Measurements from ENCODE around the gene OAF.

OAF gene

GRCh38 chr11:120194166-120194565 is 16.7 kb upstream of the OAF start:
- no peak for TF ChIP-seq FOXA1 (IDR thresholded peaks at IDR 0.05)
- TF ChIP-seq BHLHE40 (IDR thresholded peaks at IDR 0.05; ENCODE audit: borderline replicate concordance) = no peak
- TF ChIP-seq ARNT (IDR thresholded peaks at IDR 0.05) = no peak
- TF ChIP-seq CTBP1 (IDR thresholded peaks at IDR 0.05; ENCODE audit: borderline replicate concordance) = no peak
- no peak for TF ChIP-seq ZNF384 (IDR thresholded peaks at IDR 0.05)
- TF ChIP-seq PKNOX1 (IDR thresholded peaks at IDR 0.05) = no peak
- TF ChIP-seq L3MBTL2 (conservative IDR thresholded peaks at IDR 0.05) = no peak
- no peak for TF ChIP-seq ELF4 (IDR thresholded peaks at IDR 0.05)
- TF ChIP-seq SUZ12 (IDR thresholded peaks at IDR 0.05) = no peak
- no peak for TF ChIP-seq LEF1 (IDR thresholded peaks at IDR 0.05; ENCODE audit: borderline replicate concordance)
- TF ChIP-seq NFRKB (IDR thresholded peaks at IDR 0.05) = no peak
- TF ChIP-seq TARDBP (IDR thresholded peaks at IDR 0.05) = no peak
- no peak for TF ChIP-seq SP1 (IDR thresholded peaks at IDR 0.05)
- no peak for TF ChIP-seq FOXM1 (IDR thresholded peaks at IDR 0.05; ENCODE audit: borderline replicate concordance)
- TF ChIP-seq FOXK2 (IDR thresholded peaks at IDR 0.05) = no peak
- no peak for TF ChIP-seq HDGF (IDR thresholded peaks at IDR 0.05; ENCODE audit: borderline replicate concordance)
- no peak for DNase-seq (ENCODE audit: extremely low spot score)
- CTCF ChIA-PET = interaction anchor here (0.9 to 1.0 kb wide), 2 partner anchors 12 to 17 kb away, joined by 3 read pairs; no protein-coding TSS in a partner anchor
- POLR2A ChIA-PET = no interaction called here

- peak; percentile 21; the same call in 1 of the 2 replicates for TF ChIP-seq L3MBTL2 (conservative IDR thresholded peaks at IDR 0.05)
- no peak for TF ChIP-seq PKNOX1 (IDR thresholded peaks at IDR 0.05)
- DNase-seq (ENCODE audit: extremely low spot score) = no peak
- CTCF ChIA-PET = no interaction called here
- POLR2A ChIA-PET = interaction anchor here (1.6 to 1.9 kb wide), 2 partner anchors 12 to 20 kb away, joined by 5 to 6 read pairs; no protein-coding TSS in a partner anchor
These were observed 15.1 kb upstream of the OAF start for GRCh38 chr11:120195601-120196320.

GRCh38 chr11:120196826-120197225 is 14.0 kb upstream of the OAF start:
- POLR2A ChIA-PET = interaction anchor here (1.4 to 1.9 kb wide), 3 partner anchors 10 to 19 kb away, joined by 5 to 6 read pairs (median 5); no protein-coding TSS in a partner anchor
- TF ChIP-seq FOXA1 (IDR thresholded peaks at IDR 0.05) = no peak
- no peak for TF ChIP-seq ARNT (IDR thresholded peaks at IDR 0.05)
- no peak for TF ChIP-seq BHLHE40 (IDR thresholded peaks at IDR 0.05; ENCODE audit: borderline replicate concordance)
- no peak for TF ChIP-seq TARDBP (IDR thresholded peaks at IDR 0.05)
- TF ChIP-seq ELF4 (IDR thresholded peaks at IDR 0.05) = no peak
- no peak for TF ChIP-seq CTBP1 (IDR thresholded peaks at IDR 0.05; ENCODE audit: borderline replicate concordance)
- no peak for TF ChIP-seq PKNOX1 (IDR thresholded peaks at IDR 0.05)
- TF ChIP-seq LEF1 (IDR thresholded peaks at IDR 0.05; ENCODE audit: borderline replicate concordance) = no peak
- no peak for TF ChIP-seq FOXK2 (IDR thresholded peaks at IDR 0.05)
- CTCF ChIA-PET = interaction anchor here (0.7 to 1.2 kb wide), 4 partner anchors 13 to 59 kb away, joined by 3 to 4 read pairs (median 4); no protein-coding TSS in a partner anchor
- DNase-seq (ENCODE audit: extremely low spot score) = no peak

GRCh38 chr11:120197251-120197891 is 13.5 kb upstream of the OAF start:
- no peak for TF ChIP-seq FOXK2 (IDR thresholded peaks at IDR 0.05)
- TF ChIP-seq BHLHE40 (IDR thresholded peaks at IDR 0.05; ENCODE audit: borderline replicate concordance) = no peak
- TF ChIP-seq CTBP1 (IDR thresholded peaks at IDR 0.05; ENCODE audit: borderline replicate concordance) = peak; percentile 94
- no peak for TF ChIP-seq LEF1 (IDR thresholded peaks at IDR 0.05; ENCODE audit: borderline replicate concordance)
- TF ChIP-seq SUZ12 (IDR thresholded peaks at IDR 0.05) = no peak
- TF ChIP-seq L3MBTL2 (conservative IDR thresholded peaks at IDR 0.05) = no peak
- TF ChIP-seq ZNF384 (IDR thresholded peaks at IDR 0.05) = peak; percentile 73; the same call in 1 of the 2 replicates
- TF ChIP-seq PKNOX1 (IDR thresholded peaks at IDR 0.05) = peak; percentile 94
- no peak for TF ChIP-seq SP1 (IDR thresholded peaks at IDR 0.05)
- TF ChIP-seq HDGF (IDR thresholded peaks at IDR 0.05; ENCODE audit: borderline replicate concordance) = no peak
- no peak for TF ChIP-seq ELF4 (IDR thresholded peaks at IDR 0.05)
- TF ChIP-seq TARDBP (IDR thresholded peaks at IDR 0.05) = no peak
- TF ChIP-seq NFRKB (IDR thresholded peaks at IDR 0.05) = no peak
- peak; percentile 51 for TF ChIP-seq ARNT (IDR thresholded peaks at IDR 0.05)
- ChIA-PET CTCF (interaction anchor here (0.7 to 1.2 kb wide), 4 partner anchors 14 to 58 kb away, joined by 3 to 4 read pairs (median 4); no protein-coding TSS in a partner anchor), POLR2A (interaction anchor here (1.4 to 1.9 kb wide), 3 partner anchors 11 to 18 kb away, joined by 5 to 6 read pairs (median 5); no protein-coding TSS in a partner anchor)
- DNase-seq (ENCODE audit: extremely low spot score) = peak; percentile 78

GRCh38 chr11:120197977-120198376 is 12.9 kb upstream of the OAF start:
- no peak for DNase-seq (ENCODE audit: extremely low spot score)
- ChIA-PET POLR2A (interaction anchor here (1.4 to 1.9 kb wide), 2 partner anchors 11 to 18 kb away, joined by 5 to 6 read pairs; no protein-coding TSS in a partner anchor), CTCF (interaction anchor here (1.2 kb wide), 1 partner anchor 33 kb away, joined by 3 read pairs; no protein-coding TSS in a partner anchor)
- TF ChIP-seq SUZ12 (IDR thresholded peaks at IDR 0.05) (no peak), FOXK2 (IDR thresholded peaks at IDR 0.05) (no peak), BHLHE40 (IDR thresholded peaks at IDR 0.05; ENCODE audit: borderline replicate concordance) (no peak), SP1 (IDR thresholded peaks at IDR 0.05) (no peak), NFRKB (IDR thresholded peaks at IDR 0.05) (no peak), FOXM1 (IDR thresholded peaks at IDR 0.05; ENCODE audit: borderline replicate concordance) (no peak), HDGF (IDR thresholded peaks at IDR 0.05; ENCODE audit: borderline replicate concordance) (no peak), ELF4 (IDR thresholded peaks at IDR 0.05) (no peak), PKNOX1 (IDR thresholded peaks at IDR 0.05) (no peak), ZNF384 (IDR thresholded peaks at IDR 0.05) (no peak)
